ENCODE measurements around the gene ARRDC3. TPM values are rescaled to one million over a fixed set of nuclear protein-coding genes. Genes with fewer than 3 reads are reported as not detected.

The ARRDC3 gene
- total and polyA plus RNA-seq, 11 donors: 3.3 to 53.6 (median 8.9) TPM

GRCh38 chr5:91341154-91341553 is 42.0 kb downstream of the ARRDC3 start:
- Histone ChIP-seq H3K27ac (no peak overlapping the region), H3K27me3 (no peaks in the 10 kb centered on the region), H3K4me3 (no peak overlapping the region), H3K9me3 (no peaks in the 10 kb centered on the region), H3K4me1 (no peaks in the 10 kb centered on the region), H3K36me3 (no peaks in the 10 kb centered on the region)
- ATAC-seq (no peak), DNase-seq (no peak)
- intact Hi-C loops (cut with DNase I): no loop called here
- TF ChIP-seq POLR2A (IDR thresholded peaks at IDR 0.05): no peak
- WGBS, 4 donors: 80 to 97% (median 90%) methylated on average over 3 of the region's 3 CpGs

DNA sequence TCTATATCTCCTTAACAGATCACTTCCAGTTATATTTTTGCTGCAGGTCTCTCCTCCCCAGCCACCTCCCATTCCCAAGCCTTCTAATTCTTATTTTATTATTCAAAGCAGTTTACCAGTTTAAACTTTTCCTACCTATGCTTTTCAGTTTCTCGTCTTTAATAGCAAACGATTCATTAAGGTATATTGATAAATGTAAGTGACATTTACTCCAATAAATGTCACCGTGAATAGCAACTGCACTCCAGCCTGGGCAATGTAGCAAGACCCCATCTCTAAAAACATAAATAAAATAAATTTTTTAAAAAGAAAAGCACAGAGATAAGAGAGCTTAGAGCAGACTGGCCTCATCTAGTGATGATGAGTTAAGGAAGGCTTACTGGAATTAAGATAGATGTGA is 42.6 kb downstream of the ARRDC3 start:
- no peaks in the 10 kb centered on the region for H3K4me1 ChIP-seq
- no peak overlapping the region for H3K4me3 ChIP-seq
- ATAC-seq (no peak), DNase-seq (no peak)
- WGBS, 4 donors: 91 to 97% (median 94%) methylated on average over 3 of the region's 3 CpGs
- no peaks in the 10 kb centered on the region for H3K9me3 ChIP-seq
- no peaks in the 10 kb centered on the region for H3K27me3 ChIP-seq
- no peak for TF ChIP-seq POLR2A (IDR thresholded peaks at IDR 0.05)
- TF ChIP-seq, protein P1, sequence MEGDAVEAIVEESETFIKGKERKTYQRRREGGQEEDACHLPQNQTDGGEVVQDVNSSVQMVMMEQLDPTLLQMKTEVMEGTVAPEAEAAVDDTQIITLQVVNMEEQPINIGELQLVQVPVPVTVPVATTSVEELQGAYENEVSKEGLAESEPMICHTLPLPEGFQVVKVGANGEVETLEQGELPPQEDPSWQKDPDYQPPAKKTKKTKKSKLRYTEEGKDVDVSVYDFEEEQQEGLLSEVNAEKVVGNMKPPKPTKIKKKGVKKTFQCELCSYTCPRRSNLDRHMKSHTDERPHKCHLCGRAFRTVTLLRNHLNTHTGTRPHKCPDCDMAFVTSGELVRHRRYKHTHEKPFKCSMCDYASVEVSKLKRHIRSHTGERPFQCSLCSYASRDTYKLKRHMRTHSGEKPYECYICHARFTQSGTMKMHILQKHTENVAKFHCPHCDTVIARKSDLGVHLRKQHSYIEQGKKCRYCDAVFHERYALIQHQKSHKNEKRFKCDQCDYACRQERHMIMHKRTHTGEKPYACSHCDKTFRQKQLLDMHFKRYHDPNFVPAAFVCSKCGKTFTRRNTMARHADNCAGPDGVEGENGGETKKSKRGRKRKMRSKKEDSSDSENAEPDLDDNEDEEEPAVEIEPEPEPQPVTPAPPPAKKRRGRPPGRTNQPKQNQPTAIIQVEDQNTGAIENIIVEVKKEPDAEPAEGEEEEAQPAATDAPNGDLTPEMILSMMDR (IDR thresholded peaks at IDR 0.05): no peak
- intact Hi-C loops (cut with DNase I): no loop called here
- no peak overlapping the region for H3K27ac ChIP-seq
- H3K36me3 ChIP-seq: no peaks in the 10 kb centered on the region

DNA sequence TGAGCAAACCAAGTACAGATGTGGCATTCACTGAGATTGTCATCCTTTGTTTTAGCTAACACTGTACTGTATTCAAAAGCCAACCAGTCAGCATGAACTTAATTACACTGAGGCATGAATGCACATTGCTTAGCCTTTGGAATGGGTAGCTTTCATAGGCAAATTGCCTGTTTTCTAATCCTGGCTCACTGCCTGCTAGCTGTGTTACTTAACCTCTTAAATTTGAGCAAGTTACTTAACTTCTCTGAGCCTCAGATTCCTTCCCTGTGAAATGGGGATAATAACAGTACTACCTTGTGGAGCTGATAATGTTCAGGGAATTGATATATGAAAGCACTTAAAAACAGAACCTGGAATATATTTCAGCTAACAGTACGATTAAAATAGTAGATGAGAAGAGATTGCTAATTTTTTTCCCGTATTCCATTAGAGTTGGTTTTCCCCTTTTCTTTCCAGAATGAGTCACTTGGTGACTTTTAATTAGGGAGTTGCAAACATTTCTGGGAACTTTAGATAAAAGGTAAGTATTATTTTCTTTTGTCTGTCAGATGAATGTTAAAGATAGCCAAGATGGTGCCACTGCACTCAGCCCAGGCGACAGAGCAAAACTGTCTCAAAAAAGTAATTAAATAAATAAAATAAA is 43.9 kb downstream of the ARRDC3 start:
- H3K4me1 ChIP-seq: no peaks in the 10 kb centered on the region
- TF ChIP-seq, protein P1 (IDR thresholded peaks at IDR 0.05): no peak
- no peak for TF ChIP-seq POLR2A (IDR thresholded peaks at IDR 0.05)
- 78 to 89% (median 87%) methylated on average over 3 of the region's 3 CpGs for WGBS, 4 donors
- intact Hi-C loops (cut with DNase I): no loop called here
- H3K9me3 ChIP-seq: no peaks in the 10 kb centered on the region
- H3K27me3 ChIP-seq: no peaks in the 10 kb centered on the region
- H3K36me3 ChIP-seq: no peaks in the 10 kb centered on the region
- DNase-seq: no peak
- H3K27ac ChIP-seq: no peak overlapping the region
- ATAC-seq: no peak
- H3K4me3 ChIP-seq: no peak overlapping the region

DNA sequence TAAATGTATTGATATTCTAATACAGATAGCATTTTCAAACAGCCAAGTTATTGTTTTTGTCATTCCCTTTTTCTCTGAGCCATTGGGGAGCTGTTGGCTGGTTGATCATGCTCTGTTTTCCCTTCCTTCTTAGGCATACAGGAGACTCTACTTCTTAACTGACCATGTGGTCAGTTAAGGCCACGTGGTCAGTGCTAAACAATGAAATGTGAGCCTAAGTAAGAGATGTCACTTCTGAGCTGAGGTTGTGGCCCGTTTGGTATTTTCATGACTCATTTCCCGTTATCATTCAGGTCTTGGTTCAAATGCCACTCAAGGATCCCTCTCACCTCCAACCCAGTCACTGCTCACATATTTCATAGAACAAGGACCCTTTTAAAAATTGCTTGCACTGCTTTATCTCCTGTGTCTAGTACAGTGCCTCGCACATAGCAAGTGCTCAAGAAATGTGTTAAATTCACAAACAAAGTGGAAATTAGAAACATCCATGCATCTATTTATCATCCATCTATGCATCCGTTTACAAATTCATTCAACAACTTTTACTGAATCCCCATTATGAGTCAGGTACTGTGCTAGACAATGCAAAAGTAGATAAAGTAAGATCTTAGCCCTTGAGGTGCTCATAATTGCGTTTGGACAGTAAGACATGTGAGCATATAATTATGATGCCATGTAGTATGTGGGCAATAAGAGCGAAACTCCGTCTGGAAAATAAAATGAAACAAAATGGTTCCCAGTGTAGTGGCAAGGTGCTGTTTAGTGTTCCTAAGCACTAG is 50.7 kb downstream of the ARRDC3 start:
- Histone ChIP-seq H3K4me1 (peaks cover 0 to 8% (median 0%) of the 10 kb centered on the region in 12 donors), H3K36me3 (no peaks in the 10 kb centered on the region), H3K27me3 (no peaks in the 10 kb centered on the region), H3K9me3 (no peaks in the 10 kb centered on the region), H3K4me3 (no peak overlapping the region), H3K27ac (no peak overlapping the region)
- no peak for TF ChIP-seq POLR2A (IDR thresholded peaks at IDR 0.05)
- TF ChIP-seq, protein P1 (IDR thresholded peaks at IDR 0.05): no peak
- no peak for DNase-seq
- WGBS, 4 donors: 49 to 61% (median 56%) methylated on average over 8 of the region's 8 CpGs
- intact Hi-C loops (cut with DNase I): no loop called here
- no peak for ATAC-seq

Measured in heart left ventricle (tissue), 16 donors.